PFSK-1 (cell line): ENCODE results near the gene LGR4.

Experiments used
- FOXP2 ChIP-seq: optimal IDR thresholded peaks from 2 replicates; pipeline ENCODE3; 2011; ENCODE audit warnings: borderline replicate concordance, control low read depth, inconsistent platforms; ENCODE audit not compliant: insufficient read depth; ENCODE audit errors: extremely low read length, extremely low read depth
- POLR2AphosphoS5 ChIP-seq: IDR thresholded peaks from 2 replicates; pipeline ENCODE4 v1.6.1; 2012; ENCODE audit warnings: low read depth, mild to moderate bottlenecking, control low read depth, low read length, moderate library complexity
- REST ChIP-seq, 2 experiments: IDR thresholded peaks; 2 replicates each; pipeline versions ENCODE4 v1.6.1 to v1.8.0; 2011 to 2012; ENCODE audit warnings: low read depth in 2 of 2, low read length in 2 of 2, control low read depth in 1 of 2, inconsistent platforms in 1 of 2, mild to moderate bottlenecking in 1 of 2, moderate library complexity in 1 of 2; ENCODE audit not compliant: insufficient read depth in 1 of 2
- SIN3A ChIP-seq: IDR thresholded peaks from 2 replicates; pipeline ENCODE4 v1.6.1; 2012; ENCODE audit warnings: mild to moderate bottlenecking, low read length, moderate library complexity, borderline replicate concordance; ENCODE audit not compliant: insufficient read depth
- TAF1 ChIP-seq: IDR thresholded peaks from 2 replicates; pipeline ENCODE4 v1.6.1; 2012; ENCODE audit warnings: low read length, control low read depth, borderline replicate concordance; ENCODE audit not compliant: insufficient read depth

The LGR4 gene

GRCh38 chr11:27485930-27486773 lies 13.6 kb upstream of the LGR4 start:
- no peak for TF ChIP-seq POLR2AphosphoS5

DNA sequence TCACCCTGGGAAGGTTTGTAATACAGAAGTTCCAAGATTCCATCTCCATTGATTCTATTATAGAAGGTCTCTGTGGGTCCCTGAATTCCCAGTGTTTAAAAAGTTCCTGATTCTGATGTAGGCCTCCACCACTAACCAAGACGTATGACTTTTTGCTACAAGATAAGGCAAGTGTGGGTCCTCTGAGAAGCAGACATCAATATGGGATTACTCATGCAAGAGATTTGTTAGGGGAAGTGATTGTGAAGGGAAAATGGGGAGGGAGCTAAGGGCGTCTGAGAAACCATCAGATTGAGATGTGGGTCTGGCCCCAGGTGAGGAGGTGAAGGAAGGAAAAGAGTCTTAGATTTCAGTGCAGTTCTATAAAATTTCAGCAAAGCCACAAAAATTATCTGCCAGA lies 10.2 kb upstream of the LGR4 start:
- TF ChIP-seq POLR2AphosphoS5 = no peak
- TF ChIP-seq FOXP2 = no peak
- no peak for TF ChIP-seq TAF1
- no peak for TF ChIP-seq REST (IDR thresholded peaks at IDR 0.05; ENCODE audit: insufficient read depth in 1 of 2, low read depth in 2 of 2, low read length in 2 of 2)
- TF ChIP-seq SIN3A = no peak

DNA sequence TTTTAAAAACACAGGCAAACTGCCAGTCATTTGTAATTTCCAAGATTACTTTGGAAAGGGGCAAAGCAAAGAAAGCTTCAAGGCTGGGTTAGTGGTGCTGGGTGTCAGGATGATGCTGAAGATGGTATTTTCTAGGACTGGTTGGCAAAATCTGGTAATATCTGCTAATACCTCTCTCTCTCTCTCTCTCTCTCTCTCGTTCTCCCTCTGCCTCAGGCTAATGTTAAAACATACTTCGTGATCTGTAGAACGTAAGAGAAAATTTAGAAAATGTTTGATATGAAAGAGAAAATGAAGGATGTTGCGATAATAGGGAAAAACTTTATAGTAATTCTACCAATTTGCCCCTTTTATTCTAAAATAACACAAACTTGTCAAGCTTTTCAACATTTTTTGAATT lies 9.4 kb upstream of the LGR4 start:
- TF ChIP-seq POLR2AphosphoS5 = no peak
- TF ChIP-seq SIN3A = no peak
- no peak for TF ChIP-seq FOXP2
- no peak for TF ChIP-seq REST (IDR thresholded peaks at IDR 0.05; ENCODE audit: insufficient read depth in 1 of 2, low read depth in 2 of 2, low read length in 2 of 2)
- no peak for TF ChIP-seq TAF1

- no peak for TF ChIP-seq FOXP2
- no peak for TF ChIP-seq POLR2AphosphoS5
- no peak for TF ChIP-seq TAF1
- no peak for TF ChIP-seq REST (IDR thresholded peaks at IDR 0.05; ENCODE audit: insufficient read depth in 1 of 2, low read depth in 2 of 2, low read length in 2 of 2)
- no peak for TF ChIP-seq SIN3A
These were observed 5.2 kb upstream of the LGR4 start for GRCh38 chr11:27477831-27478230.

GRCh38 chr11:27477243-27477642 lies 4.7 kb upstream of the LGR4 start:
- TF ChIP-seq POLR2AphosphoS5 = no peak
- no peak for TF ChIP-seq FOXP2
- TF ChIP-seq TAF1 = no peak
- no peak for TF ChIP-seq REST (IDR thresholded peaks at IDR 0.05; ENCODE audit: insufficient read depth in 1 of 2, low read depth in 2 of 2, low read length in 2 of 2)
- TF ChIP-seq SIN3A = no peak
